Osteocyte (in vitro differentiated cells): ENCODE results near the gene SYT12. TPM values are rescaled to one million over a fixed set of nuclear protein-coding genes. Genes with fewer than 3 reads are reported as not detected.
A peak's percentile ranks its signal among the peaks of the same experiment; 100 is the strongest.

ENCODE experiments used
- DNase-seq: peaks from one replicate; pipeline ENCODE4 v3.0.0; 2021; ENCODE audit warnings: mixed read lengths; ENCODE audit not compliant: unreplicated experiment; ENCODE audit errors: extremely low spot score
- H3K27ac Mint-ChIP-seq: one replicate; pipeline ENCODE4 v1.8.0; 2021; ENCODE audit warnings: mild to moderate bottlenecking, mixed read lengths; ENCODE audit not compliant: unreplicated experiment
- H3K27me3 Mint-ChIP-seq: one replicate; pipeline ENCODE4 v1.8.0; 2021; ENCODE audit warnings: mixed read lengths; ENCODE audit not compliant: unreplicated experiment
- H3K36me3 Mint-ChIP-seq: one replicate; pipeline ENCODE4 v1.8.0; 2021; ENCODE audit warnings: mixed read lengths; ENCODE audit not compliant: unreplicated experiment
- H3K4me1 Mint-ChIP-seq: one replicate; pipeline ENCODE4 v1.8.0; 2021; ENCODE audit warnings: mixed read lengths; ENCODE audit not compliant: unreplicated experiment
- H3K4me3 Mint-ChIP-seq: one replicate; pipeline ENCODE4 v1.8.0; 2021; ENCODE audit warnings: mild to moderate bottlenecking, moderate library complexity, mixed read lengths; ENCODE audit not compliant: unreplicated experiment
- H3K9me3 Mint-ChIP-seq: one replicate; pipeline ENCODE4 v1.8.0; 2021; ENCODE audit warnings: mixed read lengths; ENCODE audit not compliant: unreplicated experiment
- total RNA-seq: library from RNA; stranded (reverse); gene quantifications from 2 replicates; pipeline ENCODE4 v1.2.1, GENCODE V29; 2021
- TF ChIP-seq, protein P1 (sequence below): fragments of 200-600 bp; sonication (generic); IDR thresholded peaks from 2 replicates; pipeline ENCODE4 v1.5.0; 2021; ENCODE audit warnings: antibody characterized with exemption, mild to moderate bottlenecking, moderate library complexity

SYT12 gene
- total RNA-seq, 1 donor from 2014 or later = 1.7 TPM

DNA sequence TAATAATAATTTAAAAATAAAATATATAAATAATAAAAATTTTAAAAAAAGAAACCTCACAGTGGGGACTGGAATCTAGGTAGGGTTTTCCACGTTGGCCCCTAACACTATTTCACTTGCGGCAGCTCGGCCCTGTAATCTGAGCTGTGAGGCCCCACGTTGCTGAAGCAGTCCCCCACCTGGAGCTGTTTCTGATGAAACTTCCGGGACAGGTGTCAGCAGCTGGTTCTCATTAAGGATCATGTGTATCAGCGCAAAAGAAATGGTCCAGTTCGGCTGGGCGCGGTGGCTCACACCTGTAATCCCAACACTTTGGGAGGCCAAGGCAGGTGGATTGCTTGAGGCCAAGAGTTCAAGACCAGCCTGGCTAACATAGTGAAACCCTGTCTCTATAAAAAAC lies 51.0 kb downstream of the SYT12 start:
- TF ChIP-seq, protein P1, sequence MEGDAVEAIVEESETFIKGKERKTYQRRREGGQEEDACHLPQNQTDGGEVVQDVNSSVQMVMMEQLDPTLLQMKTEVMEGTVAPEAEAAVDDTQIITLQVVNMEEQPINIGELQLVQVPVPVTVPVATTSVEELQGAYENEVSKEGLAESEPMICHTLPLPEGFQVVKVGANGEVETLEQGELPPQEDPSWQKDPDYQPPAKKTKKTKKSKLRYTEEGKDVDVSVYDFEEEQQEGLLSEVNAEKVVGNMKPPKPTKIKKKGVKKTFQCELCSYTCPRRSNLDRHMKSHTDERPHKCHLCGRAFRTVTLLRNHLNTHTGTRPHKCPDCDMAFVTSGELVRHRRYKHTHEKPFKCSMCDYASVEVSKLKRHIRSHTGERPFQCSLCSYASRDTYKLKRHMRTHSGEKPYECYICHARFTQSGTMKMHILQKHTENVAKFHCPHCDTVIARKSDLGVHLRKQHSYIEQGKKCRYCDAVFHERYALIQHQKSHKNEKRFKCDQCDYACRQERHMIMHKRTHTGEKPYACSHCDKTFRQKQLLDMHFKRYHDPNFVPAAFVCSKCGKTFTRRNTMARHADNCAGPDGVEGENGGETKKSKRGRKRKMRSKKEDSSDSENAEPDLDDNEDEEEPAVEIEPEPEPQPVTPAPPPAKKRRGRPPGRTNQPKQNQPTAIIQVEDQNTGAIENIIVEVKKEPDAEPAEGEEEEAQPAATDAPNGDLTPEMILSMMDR = no peak
- Mint-ChIP-seq H3K4me3 (no peak overlapping the region), H3K27ac (no peak overlapping the region), H3K9me3 (no peaks in the 10 kb centered on the region), H3K36me3 (no peaks in the 10 kb centered on the region), H3K4me1 (peaks cover 8% of the 10 kb centered on the region), H3K27me3 (no peaks in the 10 kb centered on the region)
- DNase-seq = no peak

DNA sequence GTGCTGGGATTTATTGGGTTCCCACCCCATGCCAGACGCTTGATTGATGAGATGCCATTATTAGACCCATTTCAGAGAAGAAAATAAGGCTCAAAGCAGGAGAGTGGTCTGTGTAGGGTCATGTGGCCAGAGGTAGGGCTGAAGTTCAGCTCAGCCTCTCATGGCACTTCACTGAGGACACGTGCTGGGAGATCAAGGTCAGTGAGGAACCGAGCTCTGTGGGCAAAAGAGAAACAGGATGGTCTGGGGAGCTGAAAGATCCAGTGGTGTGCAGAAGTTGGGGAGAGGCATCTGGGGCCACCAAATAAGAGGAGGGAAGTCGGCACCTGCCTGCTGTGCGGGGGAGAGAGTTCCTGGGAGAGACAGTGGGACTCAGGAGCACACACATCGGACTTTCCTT lies 53.3 kb downstream of the SYT12 start:
- Mint-ChIP-seq H3K4me3 (no peak overlapping the region), H3K27me3 (no peaks in the 10 kb centered on the region), H3K9me3 (no peaks in the 10 kb centered on the region), H3K36me3 (no peaks in the 10 kb centered on the region), H3K4me1 (peaks cover 13% of the 10 kb centered on the region), H3K27ac (no peak overlapping the region)
- no peak for DNase-seq
- TF ChIP-seq, protein P1 = no peak

DNA sequence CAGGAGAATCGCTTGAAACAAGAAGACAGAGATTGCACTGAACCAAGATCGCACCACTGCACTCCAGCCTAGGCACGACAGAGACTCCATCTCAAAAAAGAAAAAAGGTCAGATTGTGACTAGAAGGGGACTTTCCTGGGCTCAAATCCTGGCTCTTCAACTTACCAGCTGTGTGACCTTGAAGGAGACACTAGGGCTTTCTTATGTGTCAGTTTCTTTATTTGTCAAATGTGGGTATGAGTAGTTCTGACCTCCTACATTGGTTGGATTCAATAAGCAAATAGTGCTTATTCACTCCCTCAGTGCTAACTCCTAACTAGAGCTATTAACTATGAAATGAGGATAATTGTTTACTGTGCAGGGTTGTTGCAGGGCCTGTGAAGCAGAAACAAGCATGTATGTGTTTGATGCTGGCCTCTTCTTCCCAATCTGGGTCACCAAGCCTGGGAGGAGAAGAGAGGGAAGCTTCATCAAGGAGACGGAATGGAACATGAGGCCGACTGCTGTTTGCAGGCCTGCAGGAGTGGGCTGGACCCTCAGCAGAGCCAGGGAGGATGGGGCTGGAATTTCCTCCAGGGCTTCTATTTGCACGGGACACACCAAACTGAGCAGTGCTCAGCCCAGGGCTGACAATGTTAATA lies 56.3 kb downstream of the SYT12 start:
- H3K36me3 Mint-ChIP-seq = no peaks in the 10 kb centered on the region
- no peaks in the 10 kb centered on the region for H3K27me3 Mint-ChIP-seq
- H3K4me1 Mint-ChIP-seq = peaks cover 25% of the 10 kb centered on the region
- peak overlapping the region; percentile 60 for H3K27ac Mint-ChIP-seq
- TF ChIP-seq, protein P1 = no peak
- no peak for DNase-seq
- no peaks in the 10 kb centered on the region for H3K9me3 Mint-ChIP-seq
- H3K4me3 Mint-ChIP-seq = no peak overlapping the region

DNA sequence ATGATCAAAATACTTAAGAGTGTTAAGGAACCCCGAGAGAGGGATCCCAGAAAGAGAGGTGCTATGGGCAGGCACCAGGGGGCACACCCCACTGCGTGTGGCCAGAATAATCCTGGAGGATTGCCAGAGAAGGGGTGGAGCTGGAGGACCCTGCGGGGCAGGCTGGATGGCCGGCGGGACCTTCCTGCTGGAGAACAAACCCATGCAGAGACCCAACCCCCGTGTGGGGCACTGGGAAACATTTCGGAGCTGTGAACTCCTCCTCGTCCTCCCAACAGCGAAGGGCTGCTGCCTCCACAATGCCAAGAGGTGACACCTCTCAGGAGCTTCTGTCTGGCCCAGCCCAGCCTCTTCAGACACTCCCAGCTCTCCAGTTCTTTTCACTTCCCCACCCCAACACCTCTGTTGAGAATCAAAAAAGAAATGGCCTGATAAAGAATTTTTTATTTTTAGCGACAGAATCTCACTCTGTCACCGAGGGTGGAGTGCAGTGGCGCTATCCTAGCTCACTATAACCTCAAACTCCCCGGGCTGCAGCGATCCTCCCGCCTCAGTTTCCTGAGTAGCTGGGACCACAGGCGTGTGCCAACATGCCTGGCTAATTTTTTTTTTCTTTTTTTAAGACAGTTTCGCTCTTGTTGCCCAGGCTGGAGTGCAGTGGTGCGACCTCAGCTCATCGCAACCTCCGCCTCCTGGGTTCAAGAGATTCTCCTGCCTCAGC lies 59.3 kb downstream of the SYT12 start:
- DNase-seq = no peak
- peaks cover 25% of the 10 kb centered on the region for H3K4me1 Mint-ChIP-seq
- no peaks in the 10 kb centered on the region for H3K27me3 Mint-ChIP-seq
- no peaks in the 10 kb centered on the region for H3K9me3 Mint-ChIP-seq
- TF ChIP-seq, protein P1 = no peak
- no peak overlapping the region for H3K27ac Mint-ChIP-seq
- no peak overlapping the region for H3K4me3 Mint-ChIP-seq
- H3K36me3 Mint-ChIP-seq = no peaks in the 10 kb centered on the region

DNA sequence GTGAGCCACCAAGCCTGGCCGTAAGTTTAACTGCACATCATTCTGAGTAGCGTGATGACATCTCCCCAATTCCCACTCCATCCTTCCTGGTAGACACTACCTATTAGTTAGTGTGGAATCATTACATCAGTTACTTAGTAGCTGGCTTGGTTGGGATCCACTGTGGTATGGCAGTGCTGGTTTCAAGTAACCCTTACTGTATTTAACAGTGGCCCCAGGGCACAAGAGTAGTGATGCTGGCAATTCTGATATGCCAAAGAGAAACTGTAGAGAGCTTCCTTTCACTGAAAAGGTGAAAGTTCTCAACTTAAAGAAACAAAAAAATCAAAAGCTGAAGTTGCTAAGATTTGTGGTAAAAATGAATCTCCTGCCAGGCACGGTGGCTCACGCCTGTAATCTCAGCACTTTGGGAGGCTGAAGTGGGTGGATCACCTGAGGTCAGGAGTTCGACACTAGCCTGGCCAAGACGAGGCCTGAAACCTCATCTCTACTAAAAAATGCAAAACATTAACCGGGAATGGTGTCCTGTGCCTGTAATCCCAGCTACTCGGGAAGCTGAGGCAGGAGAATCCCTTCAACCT lies 60.9 kb downstream of the SYT12 start:
- Mint-ChIP-seq H3K27ac (no peak overlapping the region), H3K27me3 (no peaks in the 10 kb centered on the region), H3K4me3 (no peak overlapping the region), H3K36me3 (no peaks in the 10 kb centered on the region), H3K4me1 (peaks cover 17% of the 10 kb centered on the region), H3K9me3 (no peaks in the 10 kb centered on the region)
- TF ChIP-seq, protein P1 = no peak
- no peak for DNase-seq
